ENCODE measurements around the gene GSK3A.

Gene GSK3A

GRCh38 chr19:42206871-42207755 is 35.3 kb downstream of the GSK3A start:
- H3K4me3 ChIP-seq (ENCODE audit: low read depth, low read length), result no peak overlapping the region
- DNase-seq (ENCODE audit: low read depth, low spot score), result peak; percentile 19
- in situ Hi-C loops (cut with HindIII; ENCODE audit: low sequenced_read_pairs), result no loop called here
- no peak for TF ChIP-seq CTCF (IDR thresholded peaks at IDR 0.05; ENCODE audit: low read depth, low read length)

DNA sequence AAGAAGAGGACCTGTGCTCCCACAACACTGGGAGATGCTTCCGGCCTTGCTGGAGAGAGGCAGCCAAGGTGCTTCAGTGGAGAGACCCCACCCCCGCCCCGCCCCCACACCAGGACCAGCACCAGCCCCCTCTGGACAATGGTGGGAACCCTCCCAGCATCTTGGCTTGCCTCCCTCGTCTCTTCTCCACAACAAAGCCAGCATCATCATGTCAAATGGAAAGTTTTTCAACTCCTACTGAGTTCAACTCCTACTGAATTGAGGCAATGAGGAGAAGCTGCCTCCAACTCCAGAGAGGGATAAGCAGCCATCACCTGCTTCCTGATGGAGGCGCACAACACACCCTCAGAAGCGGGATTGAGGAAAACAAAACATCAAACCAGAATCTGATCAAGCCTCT is 37.7 kb downstream of the GSK3A start:
- in situ Hi-C loops (cut with HindIII; ENCODE audit: low sequenced_read_pairs), result no loop called here
- no peak for TF ChIP-seq CTCF (IDR thresholded peaks at IDR 0.05; ENCODE audit: low read depth, low read length)
- no peak overlapping the region for H3K4me3 ChIP-seq (ENCODE audit: low read depth, low read length)
- no peak for DNase-seq (ENCODE audit: low read depth, low spot score)

DNA sequence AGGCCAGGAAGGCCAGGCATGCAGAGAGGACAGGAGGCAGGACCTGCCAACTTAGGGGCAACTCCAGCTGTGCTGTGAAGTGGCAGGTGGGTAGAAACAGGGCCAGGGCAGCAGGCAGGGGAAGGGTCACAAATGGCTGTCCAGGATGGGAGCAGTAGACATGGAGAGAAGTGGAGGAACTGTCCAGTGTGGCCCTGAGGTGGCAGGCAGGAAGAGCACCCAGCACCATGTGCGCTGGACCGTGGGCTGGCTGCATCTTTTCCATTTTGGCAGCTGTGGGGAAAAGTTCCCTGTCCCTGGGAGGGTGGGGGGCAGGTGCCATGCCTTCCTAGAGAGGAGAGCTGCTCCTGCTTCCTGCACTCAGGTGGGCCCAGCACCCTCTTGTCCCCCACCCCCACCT is 38.7 kb downstream of the GSK3A start:
- no peak for TF ChIP-seq CTCF (IDR thresholded peaks at IDR 0.05; ENCODE audit: low read depth, low read length)
- no peak overlapping the region for H3K4me3 ChIP-seq (ENCODE audit: low read depth, low read length)
- in situ Hi-C loops (cut with HindIII; ENCODE audit: low sequenced_read_pairs), result no loop called here
- no peak for DNase-seq (ENCODE audit: low read depth, low spot score)

DNA sequence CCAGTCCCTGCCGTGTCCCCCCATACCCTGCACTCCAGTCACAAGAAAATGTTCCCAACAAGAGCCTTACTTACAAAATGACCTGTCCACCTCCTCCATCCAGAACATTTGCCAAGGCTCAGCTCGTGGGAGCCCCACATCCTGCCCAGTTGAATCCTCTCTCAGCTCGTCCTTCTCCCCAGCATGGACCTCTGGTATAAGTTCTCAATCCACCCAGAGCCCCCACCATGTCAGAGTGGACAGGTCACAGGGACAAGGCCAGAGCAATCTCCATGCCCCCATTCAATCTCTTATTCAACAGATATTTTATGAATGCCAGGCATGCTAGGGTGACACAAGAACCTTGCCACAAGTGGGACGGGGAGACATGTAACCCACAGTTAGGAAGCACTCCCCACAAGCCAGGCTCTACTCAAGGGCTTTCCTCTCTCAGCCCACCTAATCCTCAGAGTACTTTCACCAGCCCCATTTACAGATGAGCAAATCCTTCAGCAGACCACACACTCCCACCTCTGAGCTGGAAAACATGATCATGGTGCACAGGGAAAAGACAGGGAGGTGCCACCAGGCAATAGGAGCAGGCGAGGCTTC is 40.0 kb downstream of the GSK3A start:
- TF ChIP-seq CTCF (IDR thresholded peaks at IDR 0.05; ENCODE audit: low read depth, low read length), result no peak
- in situ Hi-C loops (cut with HindIII; ENCODE audit: low sequenced_read_pairs), result no loop called here
- DNase-seq (ENCODE audit: low read depth, low spot score), result no peak
- H3K4me3 ChIP-seq (ENCODE audit: low read depth, low read length), result no peak overlapping the region

GRCh38 chr19:42201489-42202289 is 40.7 kb downstream of the GSK3A start:
- in situ Hi-C loops (cut with HindIII; ENCODE audit: low sequenced_read_pairs), result no loop called here
- DNase-seq (ENCODE audit: low read depth, low spot score), result no peak
- H3K4me3 ChIP-seq (ENCODE audit: low read depth, low read length), result no peak overlapping the region
- no peak for TF ChIP-seq CTCF (IDR thresholded peaks at IDR 0.05; ENCODE audit: low read depth, low read length)

- DNase-seq (ENCODE audit: low read depth, low spot score), result no peak
- no peak overlapping the region for H3K4me3 ChIP-seq (ENCODE audit: low read depth, low read length)
- in situ Hi-C loops (cut with HindIII; ENCODE audit: low sequenced_read_pairs), result no loop called here
- no peak for TF ChIP-seq CTCF (IDR thresholded peaks at IDR 0.05; ENCODE audit: low read depth, low read length)
These were observed 42.2 kb downstream of the GSK3A start for GRCh38 chr19:42200116-42200715.
